HL-60 (cell line): ENCODE results near the gene CACNA1H.
"Not testable (repeated sequence)": the region's sequence is repeated elsewhere in the genome, so short reads cannot be mapped to it uniquely, and the experiment has no call there.

Source experiments
- GABPA ChIP-seq: IDR thresholded peaks from 2 replicates; pipeline ENCODE4 v1.6.1; 2012; ENCODE audit warnings: low read depth
- POLR2AphosphoS5 ChIP-seq: IDR thresholded peaks from 2 replicates; pipeline ENCODE4 v1.6.1; 2012; ENCODE audit warnings: low read depth
- TF ChIP-seq, protein P1 (sequence below): IDR thresholded peaks from one replicate; pipeline ENCODE4 v1.5.1; 2011; ENCODE audit warnings: low read length, control low read depth, inconsistent platforms; ENCODE audit not compliant: insufficient read depth
- TF ChIP-seq, protein P2 (sequence below): IDR thresholded peaks from 2 replicates; pipeline ENCODE4 v1.6.1; 2012; ENCODE audit warnings: low read depth; ENCODE audit not compliant: insufficient replicate concordance

DNA sequence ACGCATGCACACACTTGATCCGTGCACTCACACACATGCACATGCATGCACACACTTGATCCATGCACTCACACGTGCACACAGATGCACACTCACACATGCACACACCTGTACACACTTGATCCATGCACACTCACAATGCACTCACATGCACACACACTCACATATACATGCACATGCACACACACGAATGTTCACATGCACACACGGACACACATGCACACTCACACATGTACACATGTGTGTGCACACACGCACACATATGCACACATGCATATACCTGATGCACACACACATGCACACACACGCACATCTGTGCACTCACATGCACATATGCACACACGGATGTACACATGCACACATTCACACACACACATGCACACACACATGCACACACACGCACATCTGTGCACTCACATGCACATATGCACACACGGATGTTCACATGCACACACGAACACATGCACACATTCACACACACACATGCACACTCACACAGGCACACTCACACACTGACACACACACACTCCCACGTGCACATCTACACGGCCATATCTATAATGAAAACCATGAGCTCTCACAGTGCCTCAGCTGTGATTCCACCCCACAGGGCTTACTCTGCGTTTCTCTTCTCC lies 95.1 kb downstream of the CACNA1H start:
- TF ChIP-seq, protein P1, sequence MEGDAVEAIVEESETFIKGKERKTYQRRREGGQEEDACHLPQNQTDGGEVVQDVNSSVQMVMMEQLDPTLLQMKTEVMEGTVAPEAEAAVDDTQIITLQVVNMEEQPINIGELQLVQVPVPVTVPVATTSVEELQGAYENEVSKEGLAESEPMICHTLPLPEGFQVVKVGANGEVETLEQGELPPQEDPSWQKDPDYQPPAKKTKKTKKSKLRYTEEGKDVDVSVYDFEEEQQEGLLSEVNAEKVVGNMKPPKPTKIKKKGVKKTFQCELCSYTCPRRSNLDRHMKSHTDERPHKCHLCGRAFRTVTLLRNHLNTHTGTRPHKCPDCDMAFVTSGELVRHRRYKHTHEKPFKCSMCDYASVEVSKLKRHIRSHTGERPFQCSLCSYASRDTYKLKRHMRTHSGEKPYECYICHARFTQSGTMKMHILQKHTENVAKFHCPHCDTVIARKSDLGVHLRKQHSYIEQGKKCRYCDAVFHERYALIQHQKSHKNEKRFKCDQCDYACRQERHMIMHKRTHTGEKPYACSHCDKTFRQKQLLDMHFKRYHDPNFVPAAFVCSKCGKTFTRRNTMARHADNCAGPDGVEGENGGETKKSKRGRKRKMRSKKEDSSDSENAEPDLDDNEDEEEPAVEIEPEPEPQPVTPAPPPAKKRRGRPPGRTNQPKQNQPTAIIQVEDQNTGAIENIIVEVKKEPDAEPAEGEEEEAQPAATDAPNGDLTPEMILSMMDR, result not testable (repeated sequence)
- TF ChIP-seq GABPA, POLR2AphosphoS5: not testable (repeated sequence)
- TF ChIP-seq, protein P2, sequence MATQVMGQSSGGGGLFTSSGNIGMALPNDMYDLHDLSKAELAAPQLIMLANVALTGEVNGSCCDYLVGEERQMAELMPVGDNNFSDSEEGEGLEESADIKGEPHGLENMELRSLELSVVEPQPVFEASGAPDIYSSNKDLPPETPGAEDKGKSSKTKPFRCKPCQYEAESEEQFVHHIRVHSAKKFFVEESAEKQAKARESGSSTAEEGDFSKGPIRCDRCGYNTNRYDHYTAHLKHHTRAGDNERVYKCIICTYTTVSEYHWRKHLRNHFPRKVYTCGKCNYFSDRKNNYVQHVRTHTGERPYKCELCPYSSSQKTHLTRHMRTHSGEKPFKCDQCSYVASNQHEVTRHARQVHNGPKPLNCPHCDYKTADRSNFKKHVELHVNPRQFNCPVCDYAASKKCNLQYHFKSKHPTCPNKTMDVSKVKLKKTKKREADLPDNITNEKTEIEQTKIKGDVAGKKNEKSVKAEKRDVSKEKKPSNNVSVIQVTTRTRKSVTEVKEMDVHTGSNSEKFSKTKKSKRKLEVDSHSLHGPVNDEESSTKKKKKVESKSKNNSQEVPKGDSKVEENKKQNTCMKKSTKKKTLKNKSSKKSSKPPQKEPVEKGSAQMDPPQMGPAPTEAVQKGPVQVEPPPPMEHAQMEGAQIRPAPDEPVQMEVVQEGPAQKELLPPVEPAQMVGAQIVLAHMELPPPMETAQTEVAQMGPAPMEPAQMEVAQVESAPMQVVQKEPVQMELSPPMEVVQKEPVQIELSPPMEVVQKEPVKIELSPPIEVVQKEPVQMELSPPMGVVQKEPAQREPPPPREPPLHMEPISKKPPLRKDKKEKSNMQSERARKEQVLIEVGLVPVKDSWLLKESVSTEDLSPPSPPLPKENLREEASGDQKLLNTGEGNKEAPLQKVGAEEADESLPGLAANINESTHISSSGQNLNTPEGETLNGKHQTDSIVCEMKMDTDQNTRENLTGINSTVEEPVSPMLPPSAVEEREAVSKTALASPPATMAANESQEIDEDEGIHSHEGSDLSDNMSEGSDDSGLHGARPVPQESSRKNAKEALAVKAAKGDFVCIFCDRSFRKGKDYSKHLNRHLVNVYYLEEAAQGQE, result not testable (repeated sequence)
